GM12878 (cell line): ENCODE measurements around the gene MAPK1. TPM values are rescaled to one million over a fixed set of nuclear protein-coding genes. Genes with fewer than 3 reads are reported as not detected.
A peak's percentile ranks its signal among the peaks of the same experiment; 100 is the strongest.
"Not testable (repeated sequence)": the region's sequence is repeated elsewhere in the genome, so short reads cannot be mapped to it uniquely, and the experiment has no call there.

Experiments used
- ATAC-seq: fragments of 200-7000 bp; cut with Tn5 transposase; 3 replicates; pipeline ENCODE4 v1.9.1; 2020; ENCODE audit warnings: mild to moderate bottlenecking, moderate library complexity
- BruUV-seq: library from RNA; stranded (reverse); fragments of 400-500 nt; replicated peaks from 2 replicates; lab custom pipeline; 2021; lab: Mats Ljungman, UMichigan
- CTCF ChIA-PET: fragments of 300-600 bp; sonication (Branson Sonifier 250); formaldehyde crosslinking; extraction: SDS; loops from one replicate; lab custom pipeline; 2021; ENCODE audit warnings: inconsistent platforms; lab: Yijun Ruan, JAX
- POLR2A ChIA-PET: fragments of 350-600 bp; formaldehyde crosslinking; extraction: SDS; loops from one replicate; lab custom pipeline; 2021; ENCODE audit warnings: inconsistent platforms; lab: Charles Lee
- RAD21 ChIA-PET: fragments of 300-600 bp; sonication (Branson Sonifier 250); formaldehyde crosslinking; loops from one replicate; lab custom pipeline; 2023; ENCODE audit warnings: antibody characterized with exemption; ENCODE audit not compliant: unreplicated experiment; lab: Charles Lee
- SMC1A ChIA-PET: fragments of 300-600 bp; sonication (Branson Sonifier 250); formaldehyde crosslinking; loops from one replicate; lab custom pipeline; 2023; ENCODE audit not compliant: unreplicated experiment, uncharacterized antibody; lab: Charles Lee
- DNase-seq: peaks from one replicate; pipeline ENCODE4 v3.0.0-alpha.2; 2011; ENCODE audit warnings: low read depth, low spot score
- FAIRE-seq: peaks from 3 replicates; lab custom pipeline; 2011; peaks lifted over from hg19 to GRCh38; lab: Jason Lieb, UNC
- H2AFZ ChIP-seq: 2 replicates; pipeline ENCODE4 v1.6.0; 2011; ENCODE audit warnings: low read depth, low read length, control low read depth; ENCODE audit not compliant: control insufficient read depth
- H3K27ac ChIP-seq: 2 replicates; pipeline ENCODE4 v1.5.1; 2011; ENCODE audit warnings: control low read depth; ENCODE audit not compliant: control insufficient read depth, insufficient read depth
- H3K27me3 ChIP-seq, 2 experiments: replicated peaks in 1 of 2; 2 replicates each; pipeline versions ENCODE4 v1.6.0 to v1.6.1; 2011; ENCODE audit warnings: low read length in 1 of 2; ENCODE audit not compliant: control insufficient read depth in 2 of 2, insufficient read depth in 2 of 2
- H3K36me3 ChIP-seq, 2 experiments: 2 replicates each; pipeline ENCODE4 v1.5.1; 2011; ENCODE audit warnings: low read length in 1 of 2; ENCODE audit not compliant: control insufficient read depth in 2 of 2, insufficient read depth in 2 of 2
- H3K4me1 ChIP-seq: 2 replicates; pipeline ENCODE4 v1.6.1; 2011; ENCODE audit warnings: mild to moderate bottlenecking, low read length, moderate library complexity, mixed read lengths; ENCODE audit not compliant: control insufficient read depth, insufficient read depth
- H3K4me2 ChIP-seq: 2 replicates; pipeline ENCODE4 v1.6.0; 2011; ENCODE audit warnings: control low read depth; ENCODE audit not compliant: control insufficient read depth, insufficient read depth
- H3K4me3 ChIP-seq: fragments of 200-600 bp; sonication (generic); 2 replicates; pipeline ENCODE4 v1.5.1; 2016
- H3K79me2 ChIP-seq: 2 replicates; pipeline ENCODE4 v1.6.0; 2011; ENCODE audit warnings: low read length; ENCODE audit not compliant: control insufficient read depth, insufficient read depth
- H3K9ac ChIP-seq: 2 replicates; pipeline ENCODE4 v1.8.0; 2011; ENCODE audit warnings: low read length, control low read depth, mixed read lengths; ENCODE audit not compliant: control insufficient read depth, insufficient read depth
- H3K9me3 ChIP-seq: replicated peaks from 3 replicates; pipeline ENCODE4 v1.5.1; 2011; ENCODE audit warnings: mild to moderate bottlenecking, low read length; ENCODE audit not compliant: control insufficient read depth, insufficient read depth
- H4K20me1 ChIP-seq: 2 replicates; pipeline ENCODE4 v1.6.0; 2011; ENCODE audit not compliant: control insufficient read depth, insufficient read depth
- HDAC2 ChIP-seq: fragments of 200-600 bp; sonication (generic); IDR thresholded peaks from 2 replicates; pipeline ENCODE4 v1.6.1; 2017
- NBN ChIP-seq: fragments of 450-650 bp; IDR thresholded peaks from 2 replicates; pipeline ENCODE4 v1.6.1; 2016
- PAX5 ChIP-seq: IDR thresholded peaks from 2 replicates; pipeline ENCODE4 v1.6.1; 2011; ENCODE audit warnings: low read depth, low read length, borderline replicate concordance
- WGBS: methylation state at CpG from one replicate; pipeline ENCODE4 v1.1.6; 2016; ENCODE audit warnings: low lambda C conversion rate; ENCODE audit not compliant: insufficient replicate concordance, insufficient coverage; ENCODE audit errors: missing lambda C conversion rate; 5-methylcytosine and 5-hydroxymethylcytosine counted together
- in situ Hi-C: fragments of 300-500 bp; cut with MboI; formaldehyde crosslinking; loops from 9 replicates; pipeline ENCODE4 v1.14.3; 2018; ENCODE audit warnings: mixed read lengths
- intact Hi-C: fragments of 100-400 bp; cut with micrococcal nuclease; formaldehyde crosslinking; loops from one replicate; pipeline ENCODE4 v1.14.2; 2022; ENCODE audit not compliant: unreplicated experiment
- polyA plus RNA-seq, 11 experiments: library from polyadenylated mRNA; depleted of rRNA in 4 of 11; unstranded in 6 of 11; stranded (reverse) in 5 of 11; fragments of >200 nt; fragmentation: Nextera tagmentation in 4 of 11; fragmentation: Illumina TruSeq in 1 of 11; extraction: Ambion mirVana in 4 of 11; extraction: Trizol in 1 of 11; gene quantifications; 1 replicate in 1 of 11; 2 replicates in 10 of 11; pipeline versions ENCODE4 v1.2.1 to v1.2.3, GENCODE V29; 2011 to 2016; ENCODE audit warnings: inconsistent platforms in 2 of 11, missing spikeins in 2 of 11, low read depth in 1 of 11
- total RNA-seq, 4 experiments: library from RNA; depleted of rRNA in 3 of 4; stranded (reverse); fragments of >200 nt in 3 of 4; fragmentation: Illumina TruSeq in 1 of 4; extraction: Trizol in 1 of 4; gene quantifications; 2 replicates each; pipeline versions ENCODE4 v1.2.1 to v1.2.3, GENCODE V29; 2013 to 2021

The MAPK1 gene
- total and polyA plus RNA-seq, 10 of the 15 experiments (the other 5 are each of a cell fraction or from before 2014, with no cell fraction given): 7.0 to 123 (median 58.4) TPM

DNA sequence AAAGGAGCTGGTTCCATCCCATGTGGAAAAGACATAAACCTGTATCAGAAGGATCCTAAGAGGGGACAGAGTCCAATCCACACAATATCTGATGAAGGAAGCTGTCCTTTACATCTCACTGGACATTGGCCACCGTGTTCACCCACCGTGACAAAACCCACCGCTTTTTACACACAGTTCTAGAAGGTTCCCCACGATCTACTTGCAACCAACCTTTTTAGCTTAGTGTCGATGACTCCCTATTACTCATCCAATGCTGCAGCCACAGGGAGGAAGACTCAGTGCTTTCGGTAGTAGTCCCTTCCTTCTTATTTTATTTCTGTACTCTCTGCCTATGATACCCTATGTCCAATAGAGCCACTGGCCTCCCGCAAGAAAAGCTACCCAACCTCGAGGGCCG lies 65.4 kb downstream of the MAPK1 start:
- Histone ChIP-seq H3K4me3 (no peak overlapping the region), H3K9ac (no peak overlapping the region), H4K20me1 (no peaks in the 10 kb centered on the region), H3K36me3 (peaks cover 8 to 33% of the 10 kb centered on the region in 2 experiments; a peak in 3 of 4 replicates), H2AFZ (no peak overlapping the region)
- WGBS: 95% methylated on average over 9 of the region's 9 CpGs
- ATAC-seq (no peak), DNase-seq (no peak)
- RAD21 ChIA-PET: no interaction called here
- no peak for TF ChIP-seq HDAC2
- no peak for TF ChIP-seq NBN
- peak; percentile 78 for TF ChIP-seq PAX5
- TF ChIP-seq, all 136 proteins: peak for 1
- FAIRE-seq: no peak
- H3K9me3 ChIP-seq: no peaks in the 10 kb centered on the region
- no peaks in the 10 kb centered on the region for H3K79me2 ChIP-seq
- ChIA-PET CTCF (interaction anchor here (0.6 kb wide), 1 partner anchor 816 kb away, joined by 3 read pairs; no protein-coding TSS in a partner anchor), POLR2A (interaction anchor here (0.5 to 0.8 kb wide), 2 partner anchors 11 to 15 kb away, joined by 3 read pairs; no protein-coding TSS in a partner anchor), SMC1A (interaction anchor here (2.4 kb wide), 1 partner anchor 23 kb away, joined by 7 read pairs; no protein-coding TSS in a partner anchor)
- in situ Hi-C loops: no loop called here
- intact Hi-C loops: loop anchor here (5.0 kb wide), 1 partner anchor 150 kb away; the partner anchor contains the start of gene PPM1F
- no peak overlapping the region for H3K4me2 ChIP-seq
- no TSS peak for BruUV-seq
- H3K27me3 ChIP-seq: no peaks in the 10 kb centered on the region
- H3K27ac ChIP-seq: no peak overlapping the region
- H3K4me1 ChIP-seq: no peaks in the 10 kb centered on the region

DNA sequence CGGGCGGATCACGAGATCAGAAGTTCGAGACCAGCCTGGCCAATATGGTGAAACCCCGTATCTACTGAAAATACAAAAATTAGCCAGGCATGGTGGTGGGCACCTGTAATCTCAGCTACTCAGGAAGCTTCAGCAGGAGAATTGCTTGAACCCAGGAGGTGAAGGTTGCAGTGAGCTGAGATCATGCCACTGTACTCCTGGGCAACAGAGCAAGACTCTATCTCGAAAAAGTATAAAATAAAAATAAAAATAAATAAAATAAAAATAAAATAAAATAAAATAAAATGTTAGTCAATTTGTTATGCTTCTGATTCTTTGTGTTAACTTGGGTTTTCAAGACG lies 66.2 kb downstream of the MAPK1 start:
- H2AFZ ChIP-seq, BruUV-seq, H3K9ac ChIP-seq, in situ Hi-C loops, ATAC-seq, H3K27ac ChIP-seq, DNase-seq, FAIRE-seq, H3K9me3 ChIP-seq, H3K79me2 ChIP-seq, H4K20me1 ChIP-seq, RAD21 ChIA-PET, H3K4me2 ChIP-seq, H3K27me3 ChIP-seq, POLR2A ChIA-PET, H3K4me1 ChIP-seq, H3K4me3 ChIP-seq: not testable (repeated sequence)
- SMC1A ChIA-PET: interaction anchor here (1.1 to 2.4 kb wide), 2 partner anchors 9 to 24 kb away, joined by 3 to 7 read pairs; no protein-coding TSS in a partner anchor
- WGBS: 96% methylated on average over 7 of the region's 7 CpGs
- CTCF ChIA-PET: interaction anchor here (1.2 kb wide), 1 partner anchor 11 kb away, joined by 3 read pairs; no protein-coding TSS in a partner anchor
- intact Hi-C loops: loop anchor here (5.0 kb wide), 1 partner anchor 151 kb away; the partner anchor contains the start of gene PPM1F
- H3K36me3 ChIP-seq: peaks cover 10 to 34% of the 10 kb centered on the region in 2 experiments; a peak in 3 of 4 replicates
